Natural killer cell (primary cell): ENCODE results near the gene SAE1. TPM values are rescaled to one million over a fixed set of nuclear protein-coding genes. Genes with fewer than 3 reads are reported as not detected.

Experiments used
- ATAC-seq, 3 donors: fragments of 150-1000 bp in 2 of 3; fragments of 200-7000 bp in 1 of 3; cut with Tn5 transposase; 1 replicate in 1 of 3; 2 replicates in 2 of 3; pipeline ENCODE4 v1.10.0; 2021; ENCODE audit warnings: mild to moderate bottlenecking in 2 of 3, moderate library complexity in 2 of 3
- DNase-seq, 2 donors: peaks; one replicate each; pipeline versions ENCODE4 v3.0.0 to v3.0.0-alpha.2; 2013 to 2021; ENCODE audit warnings: mixed read lengths in 1 of 2
- H3K27ac ChIP-seq: one replicate; pipeline ENCODE4 v1.5.1; 2013; ENCODE audit warnings: mild to moderate bottlenecking, low read length
- H3K27me3 ChIP-seq: one replicate; pipeline ENCODE4 v1.6.1; 2013; ENCODE audit warnings: low read length; ENCODE audit not compliant: control insufficient read depth, insufficient read depth
- H3K36me3 ChIP-seq: one replicate; pipeline ENCODE4 v1.6.1; 2013; ENCODE audit warnings: low read length; ENCODE audit not compliant: control insufficient read depth, insufficient read depth
- H3K4me1 ChIP-seq: one replicate; pipeline ENCODE4 v1.6.1; 2013; ENCODE audit warnings: low read length; ENCODE audit not compliant: control insufficient read depth, insufficient read depth
- H3K4me3 ChIP-seq: one replicate; pipeline ENCODE4 v1.5.1; 2013; ENCODE audit warnings: low read length
- H3K9me3 ChIP-seq: one replicate; pipeline ENCODE4 v1.6.1; 2013; ENCODE audit warnings: low read length; ENCODE audit not compliant: control insufficient read depth, insufficient read depth
- H3K27ac Mint-ChIP-seq, 2 donors: one replicate each; pipeline ENCODE4 v1.8.0; 2022; ENCODE audit warnings: mild to moderate bottlenecking in 2 of 2, mixed read lengths in 2 of 2, moderate library complexity in 1 of 2
- H3K27me3 Mint-ChIP-seq, 2 donors: one replicate each; pipeline ENCODE4 v1.8.0; 2022; ENCODE audit warnings: low read depth in 2 of 2, mixed read lengths in 2 of 2
- H3K36me3 Mint-ChIP-seq: one replicate; pipeline ENCODE4 v1.8.0; 2022; ENCODE audit warnings: mixed read lengths
- H3K4me1 Mint-ChIP-seq, 2 donors: one replicate each; pipeline ENCODE4 v1.8.0; 2022; ENCODE audit warnings: mixed read lengths in 2 of 2
- H3K4me3 Mint-ChIP-seq: one replicate; pipeline ENCODE4 v1.8.0; 2022; ENCODE audit warnings: mild to moderate bottlenecking, moderate library complexity, mixed read lengths
- H3K9me3 Mint-ChIP-seq, 2 donors: one replicate each; pipeline ENCODE4 v1.8.0; 2022; ENCODE audit warnings: mixed read lengths in 2 of 2
- CTCF ChIP-seq: fragments of 200-600 bp; IDR thresholded peaks from one replicate; pipeline ENCODE4 v1.8.0; 2022; ENCODE audit warnings: antibody characterized with exemption
- WGBS: methylation state at CpG from one replicate; pipeline ENCODE4 v1.1.7; 2013; ENCODE audit warnings: missing lambda C conversion rate; ENCODE audit not compliant: insufficient coverage; 5-methylcytosine and 5-hydroxymethylcytosine counted together
- intact Hi-C: fragments of 100-400 bp; cut with micrococcal nuclease; formaldehyde crosslinking; loops from one replicate; pipeline ENCODE4 v1.14.2; 2022
- total RNA-seq, 4 donors: library from RNA; stranded (reverse); fragments of 120-200 nt in 1 of 4; gene quantifications; one replicate each; pipeline versions ENCODE4 v1.2.3 to v1.2.4, GENCODE V29; 2013 to 2022

The SAE1 gene
- total RNA-seq, 3 donors from 2014 or later (not counting 1 experiment from before 2014, with no cell fraction given), result 42.5 to 49.3 (median 46.0) TPM

GRCh38 chr19:47123406-47123805 is 7.2 kb upstream of the SAE1 start:
- ATAC-seq (no peak), DNase-seq (no peak)
- Mint-ChIP-seq H3K4me3 (no peak overlapping the region), H3K36me3 (no peaks in the 10 kb centered on the region), H3K9me3 (no peaks in the 10 kb centered on the region), H3K4me1 (no peaks in the 10 kb centered on the region), H3K27ac (no peak overlapping the region), H3K27me3 (no peaks in the 10 kb centered on the region)
- 88% methylated on average over 4 of the region's 7 CpGs for WGBS
- Histone ChIP-seq H3K27me3 (no peaks in the 10 kb centered on the region), H3K4me3 (no peak overlapping the region), H3K9me3 (no peaks in the 10 kb centered on the region), H3K27ac (no peak overlapping the region), H3K4me1 (no peaks in the 10 kb centered on the region), H3K36me3 (no peaks in the 10 kb centered on the region)
- TF ChIP-seq CTCF, result no peak
- intact Hi-C loops, result no loop called here

DNA sequence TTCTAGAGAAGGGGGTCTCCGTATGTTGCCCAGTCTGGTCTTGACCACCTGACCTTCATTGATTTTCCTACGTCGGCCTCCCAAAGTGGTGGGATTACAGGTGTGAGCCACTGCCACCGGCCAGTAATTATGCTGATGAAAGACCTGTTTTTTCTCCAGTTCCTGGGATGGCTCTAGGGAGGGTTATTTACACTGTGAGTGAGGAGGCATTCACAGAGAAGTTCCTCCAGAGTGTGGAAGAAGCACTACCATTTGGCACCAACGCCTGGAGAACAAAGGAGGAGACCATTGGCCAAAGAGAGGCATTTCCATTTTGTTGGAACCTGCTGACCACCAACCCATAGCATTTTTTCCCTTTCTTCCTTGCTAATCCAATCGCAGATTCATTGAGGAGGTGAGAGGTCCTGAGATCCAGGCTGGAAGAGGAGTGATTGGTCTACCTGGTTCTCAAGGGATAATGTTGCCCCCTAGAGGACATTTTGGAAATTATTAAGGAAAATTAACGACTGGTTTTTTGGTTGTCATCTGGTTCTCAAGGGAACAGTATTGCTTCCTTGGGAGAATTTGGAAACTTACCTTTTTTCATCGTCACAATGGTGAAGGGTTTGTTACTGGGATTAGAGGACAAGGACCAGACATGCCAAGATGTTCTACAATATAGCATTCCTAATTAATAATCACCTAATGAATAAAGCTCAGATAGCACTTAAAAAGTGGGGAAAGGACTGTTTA is 5.5 kb upstream of the SAE1 start:
- no peaks in the 10 kb centered on the region for H3K9me3 Mint-ChIP-seq
- intact Hi-C loops, result loop anchor here (1.0 kb wide), 2 partner anchors 46 to 90 kb away; no protein-coding TSS in a partner anchor
- Histone ChIP-seq H3K27me3 (no peaks in the 10 kb centered on the region), H3K27ac (no peak overlapping the region), H3K9me3 (no peaks in the 10 kb centered on the region), H3K36me3 (no peaks in the 10 kb centered on the region), H3K4me3 (no peak overlapping the region), H3K4me1 (peaks cover 2% of the 10 kb centered on the region)
- peak; percentile 74 for TF ChIP-seq CTCF
- no peaks in the 10 kb centered on the region for H3K36me3 Mint-ChIP-seq
- DNase-seq, result peak in 1 of 2 donors; percentile 84
- 57% methylated on average over 7 of the region's 8 CpGs for WGBS
- no peak overlapping the region for H3K4me3 Mint-ChIP-seq
- H3K4me1 Mint-ChIP-seq, result peaks cover under 1 to 2% of the 10 kb centered on the region in 2 donors
- ATAC-seq, result peak; percentile 68 to 78 (median 68)
- H3K27me3 Mint-ChIP-seq, result no peaks in the 10 kb centered on the region
- no peak overlapping the region for H3K27ac Mint-ChIP-seq

DNA sequence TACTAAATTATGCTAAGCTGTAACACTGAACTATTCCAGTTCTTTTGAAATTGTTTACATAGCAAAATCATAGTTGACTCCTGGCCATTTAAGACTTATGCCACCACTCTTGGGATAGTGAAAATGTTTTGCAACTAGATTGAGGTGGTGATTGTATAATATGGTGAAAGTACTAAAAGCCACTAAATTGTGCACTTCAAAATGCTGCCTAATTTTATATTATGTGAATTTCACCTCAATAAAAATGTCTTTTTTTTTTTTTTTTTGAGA is 5.0 kb upstream of the SAE1 start:
- Mint-ChIP-seq H3K36me3 (no peaks in the 10 kb centered on the region), H3K27ac (no peak overlapping the region), H3K4me3 (no peak overlapping the region), H3K4me1 (peaks cover 5 to 7% of the 10 kb centered on the region in 2 donors), H3K27me3 (no peaks in the 10 kb centered on the region), H3K9me3 (no peaks in the 10 kb centered on the region)
- DNase-seq, result no peak
- Histone ChIP-seq H3K36me3 (no peaks in the 10 kb centered on the region), H3K27me3 (no peaks in the 10 kb centered on the region), H3K4me3 (no peak overlapping the region), H3K4me1 (peaks cover 7% of the 10 kb centered on the region), H3K9me3 (no peaks in the 10 kb centered on the region), H3K27ac (no peak overlapping the region)
- intact Hi-C loops, result loop anchor here (1.0 kb wide), 2 partner anchors 46 to 90 kb away; no protein-coding TSS in a partner anchor
- ATAC-seq, result no peak
- TF ChIP-seq CTCF, result no peak

GRCh38 chr19:47129579-47129978 is 1.1 kb upstream of the SAE1 start:
- H3K36me3 ChIP-seq, result no peaks in the 10 kb centered on the region
- H3K27ac ChIP-seq, result no peak overlapping the region
- peak overlapping the region; percentile 35 for H3K4me3 Mint-ChIP-seq
- peaks cover 33 to 42% of the 10 kb centered on the region in 2 donors for H3K4me1 Mint-ChIP-seq
- H3K27ac Mint-ChIP-seq, result no peak overlapping the region
- TF ChIP-seq CTCF, result no peak
- H3K36me3 Mint-ChIP-seq, result peaks cover 8% of the 10 kb centered on the region
- intact Hi-C loops, result no loop called here
- peaks cover 17% of the 10 kb centered on the region for H3K4me1 ChIP-seq
- no peak overlapping the region for H3K4me3 ChIP-seq
- ATAC-seq (no peak), DNase-seq (no peak)
- H3K27me3 Mint-ChIP-seq, result no peaks in the 10 kb centered on the region
- WGBS, result 93% methylated on average over 4 of the region's 4 CpGs
- H3K27me3 ChIP-seq, result no peaks in the 10 kb centered on the region
- no peaks in the 10 kb centered on the region for H3K9me3 ChIP-seq
- H3K9me3 Mint-ChIP-seq, result no peaks in the 10 kb centered on the region
